Left lobe of liver (tissue), 2 donors: ENCODE data around the gene PCDHGA6. TPM values are rescaled to one million over a fixed set of nuclear protein-coding genes. Genes with fewer than 3 reads are reported as not detected.
"Not testable (repeated sequence)": the region's sequence is repeated elsewhere in the genome, so short reads cannot be mapped to it uniquely, and the experiment has no call there.

Source experiments
- ATAC-seq: fragments of 200-7000 bp; cut with Tn5 transposase; one replicate; pipeline ENCODE4 v1.9.1; 2020; ENCODE audit warnings: mild to moderate bottlenecking, moderate library complexity
- DNase-seq: peaks from one replicate; pipeline ENCODE4 v3.0.0-alpha.2; 2020; ENCODE audit warnings: low spot score
- total RNA-seq: library from RNA; stranded (reverse); gene quantifications from one replicate; pipeline ENCODE4 v1.2.1, GENCODE V29; 2021
- donor health status: DM: no; HTN: no; CAD: no; lungs with moderate emphysema.
- donor health status: DM: no; HTN: yes; CAD: no.

The PCDHGA6 gene
- total RNA-seq, 1 donor from 2014 or later: 0.68 TPM

DNA sequence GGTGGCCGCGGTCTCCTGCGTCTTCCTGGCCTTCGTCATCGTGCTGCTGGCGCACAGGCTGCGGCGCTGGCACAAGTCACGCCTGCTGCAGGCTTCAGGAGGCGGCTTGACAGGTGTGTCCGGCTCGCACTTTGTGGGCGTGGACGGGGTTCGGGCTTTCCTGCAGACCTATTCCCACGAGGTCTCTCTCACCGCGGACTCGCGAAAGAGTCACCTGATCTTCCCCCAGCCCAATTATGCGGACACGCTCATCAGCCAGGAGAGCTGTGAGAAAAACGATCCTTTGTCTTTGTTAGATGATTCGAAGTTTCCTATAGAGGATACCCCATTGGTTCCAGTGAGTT lies 41.6 kb downstream of the PCDHGA6 start:
- not testable (repeated sequence) for ATAC-seq, DNase-seq

DNA sequence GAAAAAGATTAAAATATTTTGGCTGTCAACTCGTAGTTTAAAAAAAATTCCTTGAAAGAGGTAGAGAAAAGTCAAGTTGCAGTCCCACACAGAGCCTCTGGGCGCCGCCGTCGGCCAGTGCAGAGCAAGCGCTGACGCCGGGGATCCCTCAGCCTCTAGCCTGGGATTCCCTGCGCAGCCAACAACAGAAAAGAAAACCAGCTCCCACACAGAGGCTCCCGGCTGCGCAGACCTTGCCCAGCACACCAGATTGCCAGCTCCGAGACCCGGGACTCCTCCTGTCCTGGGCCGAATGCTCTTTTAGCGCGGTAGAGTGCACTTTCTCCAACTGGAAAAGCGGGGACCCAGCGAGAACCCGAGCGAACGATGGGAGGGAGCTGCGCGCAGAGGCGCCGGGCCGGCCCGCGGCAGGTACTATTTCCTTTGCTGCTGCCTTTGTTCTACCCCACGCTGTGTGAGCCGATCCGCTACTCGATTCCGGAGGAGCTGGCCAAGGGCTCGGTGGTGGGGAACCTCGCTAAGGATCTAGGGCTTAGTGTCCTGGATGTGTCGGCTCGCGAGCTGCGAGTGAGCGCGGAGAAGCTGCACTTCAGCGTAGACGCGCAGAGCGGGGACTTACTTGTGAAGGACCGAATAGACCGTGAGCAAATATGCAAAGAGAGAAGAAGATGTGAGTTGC lies 43.9 kb downstream of the PCDHGA6 start, which contains the start of gene PCDHGB7:
PCDHGB7 (plus strand) TSS at position 184 of the 679 bp plus-strand sequence; CDS start at position 367, 183 bp downstream.
- peak; percentile 75 for ATAC-seq
- DNase-seq: peak; percentile 61

DNA sequence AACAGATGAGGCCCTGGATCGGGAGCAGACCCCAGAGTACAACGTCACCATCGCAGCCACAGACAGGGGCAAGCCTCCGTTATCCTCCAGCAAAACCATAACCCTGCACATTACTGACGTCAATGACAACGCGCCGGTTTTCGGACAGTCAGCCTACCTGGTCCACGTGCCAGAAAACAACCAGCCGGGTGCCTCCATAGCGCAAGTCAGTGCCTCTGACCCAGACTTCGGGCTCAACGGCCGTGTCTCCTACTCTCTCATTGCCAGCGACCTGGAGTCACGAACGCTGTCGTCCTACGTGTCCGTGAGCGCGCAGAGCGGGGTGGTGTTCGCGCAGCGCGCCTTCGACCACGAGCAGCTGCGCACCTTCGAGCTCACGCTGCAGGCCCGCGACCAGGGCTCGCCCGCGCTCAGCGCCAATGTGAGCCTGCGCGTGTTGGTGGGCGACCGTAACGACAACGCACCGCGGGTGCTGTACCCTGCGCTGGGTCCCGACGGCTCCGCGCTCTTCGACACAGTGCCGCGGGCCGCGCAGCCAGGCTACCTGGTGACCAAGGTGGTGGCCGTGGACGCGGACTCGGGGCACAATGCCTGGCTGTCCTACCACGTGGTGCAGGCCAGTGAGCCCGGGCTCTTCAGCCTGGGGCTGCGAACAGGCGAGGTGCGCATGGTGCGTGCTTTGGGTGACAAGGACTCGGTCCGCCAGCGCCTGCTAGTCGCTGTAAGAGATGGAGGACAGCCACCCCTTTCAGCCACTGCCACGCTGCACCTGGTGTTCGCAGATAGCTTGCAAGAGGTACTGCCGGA lies 45.6 kb downstream of the PCDHGA6 start:
- no peak for DNase-seq
- ATAC-seq: no peak

DNA sequence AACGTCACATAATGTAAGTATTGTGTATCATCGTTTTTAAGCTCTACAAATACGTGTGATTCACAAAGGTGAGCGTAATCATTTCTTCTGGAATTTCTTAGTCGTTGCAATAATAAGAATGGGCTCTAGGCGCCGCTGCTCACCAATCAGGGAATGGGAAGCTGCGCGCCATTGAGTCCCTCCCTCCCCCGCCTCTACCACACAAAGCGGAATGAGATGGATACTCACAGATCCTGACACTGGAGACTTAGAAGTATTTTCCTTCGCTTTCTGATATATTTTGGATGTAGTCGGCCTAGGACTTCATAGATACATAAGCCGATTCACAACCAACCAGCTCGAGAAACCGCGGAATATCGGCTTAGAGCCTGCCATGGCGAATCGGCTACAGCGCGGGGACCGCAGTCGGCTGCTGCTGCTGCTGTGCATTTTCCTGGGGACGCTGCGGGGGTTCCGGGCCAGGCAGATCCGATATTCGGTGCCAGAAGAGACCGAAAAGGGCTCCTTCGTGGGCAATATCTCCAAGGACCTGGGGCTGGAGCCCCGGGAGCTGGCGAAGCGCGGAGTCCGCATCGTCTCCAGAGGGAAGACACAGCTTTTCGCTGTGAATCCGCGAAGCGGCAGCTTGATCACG lies 47.3 kb downstream of the PCDHGA6 start, which contains the start of gene PCDHGA11:
PCDHGA11 (plus strand) TSS at position 197 of the 634 bp plus-strand sequence; CDS start at position 374, 177 bp downstream.
- no peak for DNase-seq
- peak; percentile 59 for ATAC-seq

DNA sequence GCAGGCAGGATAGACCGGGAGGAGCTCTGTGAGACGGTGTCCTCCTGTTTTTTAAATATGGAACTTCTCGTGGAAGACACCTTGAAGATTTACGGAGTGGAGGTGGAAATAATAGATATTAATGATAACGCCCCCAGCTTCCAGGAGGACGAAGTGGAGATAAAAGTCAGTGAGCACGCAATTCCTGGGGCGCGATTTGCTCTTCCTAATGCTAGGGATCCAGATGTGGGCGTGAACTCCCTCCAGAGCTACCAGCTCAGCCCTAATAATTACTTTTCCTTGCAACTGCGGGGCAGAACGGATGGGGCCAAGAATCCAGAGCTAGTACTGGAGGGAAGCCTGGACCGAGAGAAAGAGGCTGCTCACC lies 47.8 kb downstream of the PCDHGA6 start:
- no peak for ATAC-seq

DNA sequence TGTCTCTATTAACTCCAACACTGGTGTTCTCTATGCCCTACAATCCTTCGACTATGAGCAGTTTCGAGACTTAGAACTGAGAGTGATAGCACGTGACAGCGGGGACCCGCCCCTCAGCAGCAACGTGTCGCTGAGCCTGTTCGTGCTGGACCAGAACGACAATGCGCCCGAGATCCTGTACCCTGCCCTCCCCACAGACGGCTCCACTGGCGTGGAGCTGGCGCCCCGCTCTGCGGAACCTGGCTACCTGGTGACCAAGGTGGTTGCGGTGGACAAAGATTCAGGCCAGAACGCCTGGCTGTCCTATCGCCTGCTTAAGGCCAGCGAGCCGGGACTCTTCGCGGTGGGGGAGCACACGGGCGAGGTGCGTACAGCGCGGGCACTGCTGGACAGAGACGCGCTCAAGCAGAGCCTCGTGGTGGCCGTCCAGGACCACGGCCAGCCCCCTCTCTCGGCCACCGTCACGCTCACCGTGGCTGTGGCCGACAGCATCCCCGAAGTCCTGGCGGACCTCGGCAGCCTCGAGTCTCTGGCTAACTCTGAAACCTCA lies 49.1 kb downstream of the PCDHGA6 start:
- ATAC-seq: no peak
- no peak for DNase-seq

More for the DNA sequence above, 47.8 kb downstream of the PCDHGA6 start:
- no peak for DNase-seq

DNA sequence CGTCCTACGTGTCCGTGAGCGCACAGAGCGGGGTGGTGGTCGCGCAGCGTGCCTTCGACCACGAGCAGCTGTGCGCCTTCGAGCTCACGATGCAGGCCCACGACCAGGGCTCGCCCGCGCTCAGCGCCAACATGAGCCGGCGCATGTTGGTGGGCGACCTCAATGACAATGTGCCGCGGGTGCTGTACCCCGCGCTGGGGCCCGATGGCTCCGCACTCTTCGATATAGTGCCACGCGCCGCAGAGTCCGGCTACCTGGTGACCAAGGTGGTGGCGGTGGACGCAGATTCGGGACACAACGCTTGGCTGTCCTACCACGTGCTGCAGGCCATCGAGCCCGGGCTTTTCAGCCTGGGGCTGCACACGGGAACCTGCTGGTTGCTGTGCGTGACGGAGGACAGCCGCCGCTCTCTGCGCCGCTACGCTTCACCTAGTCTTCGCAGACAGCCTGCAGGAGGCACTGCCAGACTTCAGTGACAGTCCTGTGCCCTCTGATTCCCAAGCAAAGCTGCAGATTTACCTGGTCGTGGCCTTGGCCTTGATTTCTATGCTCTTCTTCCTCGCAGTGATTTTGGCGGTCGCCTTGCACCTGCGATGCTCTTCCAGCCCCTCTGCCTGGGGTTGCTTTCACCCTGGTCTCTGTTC lies 54.2 kb downstream of the PCDHGA6 start:
- no peak for ATAC-seq
- no peak for DNase-seq

Other genes with a start within 250 kb of the PCDHGA6 start
- gene PCDHB5, start 238.7 kb upstream of the PCDHGA6 start, total RNA-seq: 0.33 TPM
- 0.10 TPM for gene PCDHB6, start 223.8 kb upstream of the PCDHGA6 start, total RNA-seq
- gene PCDHB7, start 201.2 kb upstream of the PCDHGA6 start, total RNA-seq: 0.25 TPM
- gene PCDHB8, start 196.1 kb upstream of the PCDHGA6 start, total RNA-seq: not detected
- 0.58 TPM for gene PCDHB16, start 191.5 kb upstream of the PCDHGA6 start, total RNA-seq
- gene PCDHB9, start 186.7 kb upstream of the PCDHGA6 start, total RNA-seq: 0.05 TPM
- 0.28 TPM for gene PCDHB10, start 181.5 kb upstream of the PCDHGA6 start, total RNA-seq
- gene PCDHB11, start 174.3 kb upstream of the PCDHGA6 start, total RNA-seq: 0.20 TPM
- gene PCDHB12, start 165.2 kb upstream of the PCDHGA6 start, total RNA-seq: 0.28 TPM
- gene PCDHB13, start 160.0 kb upstream of the PCDHGA6 start, total RNA-seq: 0.65 TPM
- gene PCDHB14, start 150.5 kb upstream of the PCDHGA6 start, total RNA-seq: 0.75 TPM
- gene PCDHB15, start 128.5 kb upstream of the PCDHGA6 start, total RNA-seq: 0.38 TPM
- 0.25 TPM for gene SLC25A2, start 69.8 kb upstream of the PCDHGA6 start, total RNA-seq
- 20.6 TPM for gene TAF7, start 53.1 kb upstream of the PCDHGA6 start, total RNA-seq
- 0.10 TPM for gene PCDHGA1, start 43.4 kb upstream of the PCDHGA6 start, total RNA-seq
- gene PCDHGA2, start 35.1 kb upstream of the PCDHGA6 start, total RNA-seq: 1.1 TPM
- 0.60 TPM for gene PCDHGA3, start 30.1 kb upstream of the PCDHGA6 start, total RNA-seq
- gene PCDHGB1, start 23.8 kb upstream of the PCDHGA6 start, total RNA-seq: 0.63 TPM
- gene PCDHGA4, start 18.9 kb upstream of the PCDHGA6 start, total RNA-seq: 0.53 TPM
- 0.81 TPM for gene PCDHGB2, start 13.9 kb upstream of the PCDHGA6 start, total RNA-seq
- 0.35 TPM for gene PCDHGA5, start 9.7 kb upstream of the PCDHGA6 start, total RNA-seq
- 0.83 TPM for gene PCDHGB3, start 3.6 kb upstream of the PCDHGA6 start, total RNA-seq
- 0.33 TPM for gene PCDHGA7, start 8.9 kb downstream of the PCDHGA6 start, total RNA-seq
- 2.2 TPM for gene PCDHGB4, start 13.8 kb downstream of the PCDHGA6 start, total RNA-seq
- gene PCDHGA8, start 18.7 kb downstream of the PCDHGA6 start, total RNA-seq: 0.35 TPM
- gene PCDHGB5, start 24.1 kb downstream of the PCDHGA6 start, total RNA-seq: 4.2 TPM
- 0.65 TPM for gene PCDHGA9, start 28.9 kb downstream of the PCDHGA6 start, total RNA-seq
- 2.3 TPM for gene PCDHGB6, start 34.1 kb downstream of the PCDHGA6 start, total RNA-seq
- 2.2 TPM for gene PCDHGA10, start 39.1 kb downstream of the PCDHGA6 start, total RNA-seq
- 2.0 TPM for gene PCDHGB7, start 43.8 kb downstream of the PCDHGA6 start, total RNA-seq
- gene PCDHGA11, start 47.2 kb downstream of the PCDHGA6 start, total RNA-seq: 0.68 TPM
- gene PCDHGA12, start 56.6 kb downstream of the PCDHGA6 start, total RNA-seq: 1.0 TPM
- 8.5 TPM for gene PCDHGC3, start 102.1 kb downstream of the PCDHGA6 start, total RNA-seq
- 0.65 TPM for gene PCDHGC4, start 111.1 kb downstream of the PCDHGA6 start, total RNA-seq
- 0.40 TPM for gene PCDHGC5, start 115.2 kb downstream of the PCDHGA6 start, total RNA-seq
- gene DIAPH1, start 245.1 kb downstream of the PCDHGA6 start, total RNA-seq: 120 TPM